H1 (cell line): ENCODE results near the gene UBE2V1. TPM values are rescaled to one million over a fixed set of nuclear protein-coding genes. Genes with fewer than 3 reads are reported as not detected.

Source experiments
- SUZ12 ChIP-seq: fragments of 200-600 bp; sonication (generic); IDR thresholded peaks from 2 replicates; pipeline ENCODE4 v1.6.1; 2012; ENCODE audit warnings: mild to moderate bottlenecking, inconsistent platforms, low read length, moderate library complexity, mixed read lengths
- polyA plus RNA-seq, 7 experiments: library from polyadenylated mRNA; depleted of rRNA in 3 of 7; stranded (reverse) in 5 of 7; unstranded in 2 of 7; fragments of >200 nt in 5 of 7; fragments of 200-250 nt in 2 of 7; gene quantifications; 1 replicate in 5 of 7; 2 replicates in 1 of 7; 4 replicates in 1 of 7; pipeline versions ENCODE4 v1.2.1 to v1.2.3, GENCODE V29; 2011 to 2013; ENCODE audit warnings: missing spikeins in 2 of 7, mixed read lengths in 2 of 7
- total RNA-seq: library from RNA; stranded (reverse); fragmentation: NEBNext Ultra II Directional; extraction: Animal tissue kit (Norgen Biotek cat#: 25700); gene quantifications from 2 replicates; pipeline ENCODE4 v1.2.1, GENCODE V29; 2021
- TF ChIP-seq, protein P1 (sequence below): fragments of 300-600 bp; sonication (generic); IDR thresholded peaks from 2 replicates; pipeline ENCODE4 v1.7.1; 2012; ENCODE audit warnings: low read length, moderate library complexity, mild to moderate bottlenecking, inconsistent platforms; ENCODE audit not compliant: insufficient replicate concordance

UBE2V1 gene
- total and polyA plus RNA-seq, 2 of the 8 experiments (the other 6 are each of a cell fraction or from before 2014, with no cell fraction given) = 141 to 184 TPM

DNA sequence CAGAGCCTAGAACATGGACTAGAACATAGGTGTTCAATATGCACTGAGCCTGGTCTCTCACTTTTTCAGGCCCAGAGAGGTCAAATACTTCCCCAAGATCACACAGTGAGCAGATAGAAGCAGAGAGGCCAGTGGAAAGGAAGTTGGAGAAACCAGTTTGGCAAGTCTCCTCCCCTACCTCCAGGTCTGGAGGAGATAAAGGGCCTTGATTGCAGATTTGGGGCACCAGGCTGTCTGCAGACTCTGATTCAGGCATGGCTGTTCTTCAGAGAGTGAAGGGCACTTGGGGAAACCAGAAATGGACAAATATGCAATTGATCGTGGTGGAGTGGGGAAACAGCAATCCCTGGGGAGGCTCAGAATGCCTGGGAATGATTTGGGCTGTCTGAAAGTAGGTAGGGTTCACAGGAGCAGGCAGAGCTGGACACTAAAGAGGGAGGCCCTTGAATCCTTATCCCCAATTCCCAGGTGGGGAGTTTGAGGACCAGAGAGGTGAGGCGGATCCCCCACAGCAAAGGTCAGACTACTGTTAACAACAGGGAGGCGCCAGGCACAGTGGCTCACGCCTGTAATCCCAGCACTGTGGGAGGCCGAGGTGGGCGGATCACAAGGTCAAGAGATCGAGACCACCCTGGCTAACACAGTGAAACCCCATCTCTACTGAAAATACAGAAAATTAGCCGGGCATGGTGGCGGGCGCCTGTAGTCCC, 38.2 kb upstream of the UBE2V1 start (continued):
- TF ChIP-seq, protein P1, sequence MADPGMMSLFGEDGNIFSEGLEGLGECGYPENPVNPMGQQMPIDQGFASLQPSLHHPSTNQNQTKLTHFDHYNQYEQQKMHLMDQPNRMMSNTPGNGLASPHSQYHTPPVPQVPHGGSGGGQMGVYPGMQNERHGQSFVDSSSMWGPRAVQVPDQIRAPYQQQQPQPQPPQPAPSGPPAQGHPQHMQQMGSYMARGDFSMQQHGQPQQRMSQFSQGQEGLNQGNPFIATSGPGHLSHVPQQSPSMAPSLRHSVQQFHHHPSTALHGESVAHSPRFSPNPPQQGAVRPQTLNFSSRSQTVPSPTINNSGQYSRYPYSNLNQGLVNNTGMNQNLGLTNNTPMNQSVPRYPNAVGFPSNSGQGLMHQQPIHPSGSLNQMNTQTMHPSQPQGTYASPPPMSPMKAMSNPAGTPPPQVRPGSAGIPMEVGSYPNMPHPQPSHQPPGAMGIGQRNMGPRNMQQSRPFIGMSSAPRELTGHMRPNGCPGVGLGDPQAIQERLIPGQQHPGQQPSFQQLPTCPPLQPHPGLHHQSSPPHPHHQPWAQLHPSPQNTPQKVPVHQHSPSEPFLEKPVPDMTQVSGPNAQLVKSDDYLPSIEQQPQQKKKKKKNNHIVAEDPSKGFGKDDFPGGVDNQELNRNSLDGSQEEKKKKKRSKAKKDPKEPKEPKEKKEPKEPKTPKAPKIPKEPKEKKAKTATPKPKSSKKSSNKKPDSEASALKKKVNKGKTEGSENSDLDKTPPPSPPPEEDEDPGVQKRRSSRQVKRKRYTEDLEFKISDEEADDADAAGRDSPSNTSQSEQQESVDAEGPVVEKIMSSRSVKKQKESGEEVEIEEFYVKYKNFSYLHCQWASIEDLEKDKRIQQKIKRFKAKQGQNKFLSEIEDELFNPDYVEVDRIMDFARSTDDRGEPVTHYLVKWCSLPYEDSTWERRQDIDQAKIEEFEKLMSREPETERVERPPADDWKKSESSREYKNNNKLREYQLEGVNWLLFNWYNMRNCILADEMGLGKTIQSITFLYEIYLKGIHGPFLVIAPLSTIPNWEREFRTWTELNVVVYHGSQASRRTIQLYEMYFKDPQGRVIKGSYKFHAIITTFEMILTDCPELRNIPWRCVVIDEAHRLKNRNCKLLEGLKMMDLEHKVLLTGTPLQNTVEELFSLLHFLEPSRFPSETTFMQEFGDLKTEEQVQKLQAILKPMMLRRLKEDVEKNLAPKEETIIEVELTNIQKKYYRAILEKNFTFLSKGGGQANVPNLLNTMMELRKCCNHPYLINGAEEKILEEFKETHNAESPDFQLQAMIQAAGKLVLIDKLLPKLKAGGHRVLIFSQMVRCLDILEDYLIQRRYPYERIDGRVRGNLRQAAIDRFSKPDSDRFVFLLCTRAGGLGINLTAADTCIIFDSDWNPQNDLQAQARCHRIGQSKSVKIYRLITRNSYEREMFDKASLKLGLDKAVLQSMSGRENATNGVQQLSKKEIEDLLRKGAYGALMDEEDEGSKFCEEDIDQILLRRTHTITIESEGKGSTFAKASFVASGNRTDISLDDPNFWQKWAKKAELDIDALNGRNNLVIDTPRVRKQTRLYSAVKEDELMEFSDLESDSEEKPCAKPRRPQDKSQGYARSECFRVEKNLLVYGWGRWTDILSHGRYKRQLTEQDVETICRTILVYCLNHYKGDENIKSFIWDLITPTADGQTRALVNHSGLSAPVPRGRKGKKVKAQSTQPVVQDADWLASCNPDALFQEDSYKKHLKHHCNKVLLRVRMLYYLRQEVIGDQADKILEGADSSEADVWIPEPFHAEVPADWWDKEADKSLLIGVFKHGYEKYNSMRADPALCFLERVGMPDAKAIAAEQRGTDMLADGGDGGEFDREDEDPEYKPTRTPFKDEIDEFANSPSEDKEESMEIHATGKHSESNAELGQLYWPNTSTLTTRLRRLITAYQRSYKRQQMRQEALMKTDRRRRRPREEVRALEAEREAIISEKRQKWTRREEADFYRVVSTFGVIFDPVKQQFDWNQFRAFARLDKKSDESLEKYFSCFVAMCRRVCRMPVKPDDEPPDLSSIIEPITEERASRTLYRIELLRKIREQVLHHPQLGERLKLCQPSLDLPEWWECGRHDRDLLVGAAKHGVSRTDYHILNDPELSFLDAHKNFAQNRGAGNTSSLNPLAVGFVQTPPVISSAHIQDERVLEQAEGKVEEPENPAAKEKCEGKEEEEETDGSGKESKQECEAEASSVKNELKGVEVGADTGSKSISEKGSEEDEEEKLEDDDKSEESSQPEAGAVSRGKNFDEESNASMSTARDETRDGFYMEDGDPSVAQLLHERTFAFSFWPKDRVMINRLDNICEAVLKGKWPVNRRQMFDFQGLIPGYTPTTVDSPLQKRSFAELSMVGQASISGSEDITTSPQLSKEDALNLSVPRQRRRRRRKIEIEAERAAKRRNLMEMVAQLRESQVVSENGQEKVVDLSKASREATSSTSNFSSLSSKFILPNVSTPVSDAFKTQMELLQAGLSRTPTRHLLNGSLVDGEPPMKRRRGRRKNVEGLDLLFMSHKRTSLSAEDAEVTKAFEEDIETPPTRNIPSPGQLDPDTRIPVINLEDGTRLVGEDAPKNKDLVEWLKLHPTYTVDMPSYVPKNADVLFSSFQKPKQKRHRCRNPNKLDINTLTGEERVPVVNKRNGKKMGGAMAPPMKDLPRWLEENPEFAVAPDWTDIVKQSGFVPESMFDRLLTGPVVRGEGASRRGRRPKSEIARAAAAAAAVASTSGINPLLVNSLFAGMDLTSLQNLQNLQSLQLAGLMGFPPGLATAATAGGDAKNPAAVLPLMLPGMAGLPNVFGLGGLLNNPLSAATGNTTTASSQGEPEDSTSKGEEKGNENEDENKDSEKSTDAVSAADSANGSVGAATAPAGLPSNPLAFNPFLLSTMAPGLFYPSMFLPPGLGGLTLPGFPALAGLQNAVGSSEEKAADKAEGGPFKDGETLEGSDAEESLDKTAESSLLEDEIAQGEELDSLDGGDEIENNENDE = no peak
- no peak for TF ChIP-seq SUZ12
- TF ChIP-seq, all 59 proteins: peak for 1
